NCI-H1048 (cell line): ENCODE results near the gene RBM44.
"Not testable (repeated sequence)": the region's sequence is repeated elsewhere in the genome, so short reads cannot be mapped to it uniquely, and the experiment has no call there.

Source experiments
- DNase-seq: peaks from one replicate; lab custom pipeline; 2025; lab: John Stamatoyannopoulos, UW

Gene RBM44

GRCh38 chr2:237798236-237799059 is at the start of gene RBM44:
TSS of gene RBM44 (plus strand) at chr2:237798779. CDS start at chr2:237813610, 14,831 bp downstream.
- DNase-seq, result no peak

- DNase-seq, result no peak
Measured at GRCh38 chr2:237749002-237749401, 49.6 kb upstream of the RBM44 start.

- DNase-seq, result no peak
Measured at GRCh38 chr2:237749961-237750360, 48.6 kb upstream of the RBM44 start.

- DNase-seq, result not testable (repeated sequence)
Measured at GRCh38 chr2:237750441-237750840, 48.1 kb upstream of the RBM44 start.

GRCh38 chr2:237752761-237753165 is 45.8 kb upstream of the RBM44 start:
- DNase-seq, result no peak

- DNase-seq, result no peak
Measured at GRCh38 chr2:237754182-237754581, 44.4 kb upstream of the RBM44 start.

- DNase-seq, result no peak
Measured at GRCh38 chr2:237754626-237755248, 43.8 kb upstream of the RBM44 start.

- DNase-seq, result no peak
Measured at GRCh38 chr2:237757616-237758015, 41.0 kb upstream of the RBM44 start.

GRCh38 chr2:237758185-237758584 is 40.4 kb upstream of the RBM44 start:
- no peak for DNase-seq

- no peak for DNase-seq
Measured at GRCh38 chr2:237759176-237759575, 39.4 kb upstream of the RBM44 start.

GRCh38 chr2:237760506-237761502 is 37.8 kb upstream of the RBM44 start:
- no peak for DNase-seq

- DNase-seq, result not testable (repeated sequence)
Measured at GRCh38 chr2:237762291-237763182, 36.0 kb upstream of the RBM44 start.

GRCh38 chr2:237763812-237764211 is 34.8 kb upstream of the RBM44 start:
- no peak for DNase-seq

GRCh38 chr2:237765122-237765521 is 33.5 kb upstream of the RBM44 start:
- not testable (repeated sequence) for DNase-seq

GRCh38 chr2:237765875-237766274 is 32.7 kb upstream of the RBM44 start:
- DNase-seq, result no peak

GRCh38 chr2:237766340-237766739 is 32.2 kb upstream of the RBM44 start:
- no peak for DNase-seq

GRCh38 chr2:237772513-237772912 is 26.1 kb upstream of the RBM44 start:
- no peak for DNase-seq

GRCh38 chr2:237773826-237774225 is 24.8 kb upstream of the RBM44 start:
- no peak for DNase-seq

GRCh38 chr2:237774811-237775553 is 23.6 kb upstream of the RBM44 start:
- DNase-seq, result no peak

- DNase-seq, result no peak
Measured at GRCh38 chr2:237779521-237779920, 19.1 kb upstream of the RBM44 start.
